Measurements from ENCODE around the gene INTS6.

- no peak for TF ChIP-seq E2F1 (CRISPR knock-in tag; IDR thresholded peaks at IDR 0.05)
- no peak for TF ChIP-seq CREB1 (CRISPR knock-in tag; IDR thresholded peaks at IDR 0.05)
- TF ChIP-seq CTCF (IDR thresholded peaks at IDR 0.05): no peak
- no peak for TF ChIP-seq PRDM15 (CRISPR knock-in tag; IDR thresholded peaks at IDR 0.05)
- no peak for TF ChIP-seq ZNF423 (CRISPR knock-in tag; IDR thresholded peaks at IDR 0.05)
- no peak for TF ChIP-seq ZNF121 (CRISPR knock-in tag; IDR thresholded peaks at IDR 0.05)
- TF ChIP-seq, protein P1, sequence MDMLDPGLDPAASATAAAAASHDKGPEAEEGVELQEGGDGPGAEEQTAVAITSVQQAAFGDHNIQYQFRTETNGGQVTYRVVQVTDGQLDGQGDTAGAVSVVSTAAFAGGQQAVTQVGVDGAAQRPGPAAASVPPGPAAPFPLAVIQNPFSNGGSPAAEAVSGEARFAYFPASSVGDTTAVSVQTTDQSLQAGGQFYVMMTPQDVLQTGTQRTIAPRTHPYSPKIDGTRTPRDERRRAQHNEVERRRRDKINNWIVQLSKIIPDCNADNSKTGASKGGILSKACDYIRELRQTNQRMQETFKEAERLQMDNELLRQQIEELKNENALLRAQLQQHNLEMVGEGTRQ (CRISPR knock-in tag; IDR thresholded peaks at IDR 0.05): no peak
- no peak for TF ChIP-seq USF1 (CRISPR knock-in tag; IDR thresholded peaks at IDR 0.05)
- TF ChIP-seq ZNF138 (CRISPR knock-in tag; conservative IDR thresholded peaks at IDR 0.05): no peak
Observed at GRCh38 chr13:51501592-51502152, 48.8 kb upstream of the INTS6 start.
